G401 (cell line): Measurements from ENCODE around the gene CAPN5. TPM values are rescaled to one million over a fixed set of nuclear protein-coding genes. Genes with fewer than 3 reads are reported as not detected.
"Not testable (repeated sequence)": the region's sequence is repeated elsewhere in the genome, so short reads cannot be mapped to it uniquely, and the experiment has no call there.

Source experiments
- DNase-seq: peaks from one replicate; pipeline ENCODE4 v3.0.0-alpha.2; 2015; ENCODE audit warnings: low spot score
- in situ Hi-C: cut with HindIII; loops from 2 replicates; pipeline ENCODE4 v1.10.0; 2016; ENCODE audit warnings: low sequenced_read_pairs, mixed read lengths
- total RNA-seq: library from RNA; depleted of rRNA; stranded (reverse); fragments of >200 nt; shearing (Covaris generic); gene quantifications from 2 replicates; pipeline ENCODE4 v1.2.3, GENCODE V29; 2014

The CAPN5 gene
- total RNA-seq, 1 experiment from 2014 or later = 5.6 TPM

- in situ Hi-C loops = no loop called here
- DNase-seq = peak; percentile 88
Measured at GRCh38 chr11:77091146-77091940, 24.6 kb downstream of the CAPN5 start.

GRCh38 chr11:77092382-77092781 lies 25.6 kb downstream of the CAPN5 start:
- peak; percentile 42 for DNase-seq
- in situ Hi-C loops = no loop called here

- in situ Hi-C loops = no loop called here
- DNase-seq = no peak
Measured at GRCh38 chr11:77093056-77093891, 26.5 kb downstream of the CAPN5 start.

GRCh38 chr11:77093987-77094840 lies 27.4 kb downstream of the CAPN5 start:
- DNase-seq = peak; percentile 76
- in situ Hi-C loops = no loop called here

- in situ Hi-C loops = no loop called here
- no peak for DNase-seq
Measured at GRCh38 chr11:77094841-77095365, 28.1 kb downstream of the CAPN5 start.

- in situ Hi-C loops = no loop called here
Measured at GRCh38 chr11:77095551-77096490, 29.1 kb downstream of the CAPN5 start.

GRCh38 chr11:77096591-77097019 lies 29.8 kb downstream of the CAPN5 start:
- in situ Hi-C loops = no loop called here
- no peak for DNase-seq

More at GRCh38 chr11:77095551-77096490, 29.1 kb downstream of the CAPN5 start:
- peak; percentile 59 for DNase-seq

- DNase-seq, in situ Hi-C loops: not testable (repeated sequence)
Measured at GRCh38 chr11:77097180-77097579, 30.4 kb downstream of the CAPN5 start.

GRCh38 chr11:77100166-77101042 lies 33.6 kb downstream of the CAPN5 start:
- in situ Hi-C loops = no loop called here
- no peak for DNase-seq

- in situ Hi-C loops = no loop called here
- DNase-seq = no peak
Measured at GRCh38 chr11:77101043-77101537, 34.3 kb downstream of the CAPN5 start.

GRCh38 chr11:77102246-77103210 lies 35.8 kb downstream of the CAPN5 start, which contains the start of gene OMP:
TSS of gene OMP (plus strand) at chr11:77102840. CDS start at chr11:77102840, 0 bp downstream.
- in situ Hi-C loops = no loop called here
- DNase-seq = no peak

- in situ Hi-C loops = no loop called here
- DNase-seq = no peak
Measured at GRCh38 chr11:77103319-77103718, 36.5 kb downstream of the CAPN5 start.

GRCh38 chr11:77104727-77105126 lies 38.0 kb downstream of the CAPN5 start:
- in situ Hi-C loops = no loop called here
- DNase-seq = no peak

GRCh38 chr11:77106321-77106720 lies 39.5 kb downstream of the CAPN5 start:
- peak; percentile 61 for DNase-seq
- in situ Hi-C loops = no loop called here

- in situ Hi-C loops = no loop called here
Measured at GRCh38 chr11:77106759-77107158, 40.0 kb downstream of the CAPN5 start.

GRCh38 chr11:77107950-77108349 lies 41.2 kb downstream of the CAPN5 start:
- DNase-seq = no peak
- in situ Hi-C loops = no loop called here

More at GRCh38 chr11:77106759-77107158, 40.0 kb downstream of the CAPN5 start:
- no peak for DNase-seq
